ENCODE results near the gene PRKAR1A.

PRKAR1A gene

GRCh38 chr17:68600067-68600930 lies 88.1 kb downstream of the PRKAR1A start:
- no peak for DNase-seq (ENCODE audit: low read depth in 2 of 2)

Measured in stimulated activated CD4-positive, alpha-beta T cell treated with anti-CD3 and anti-CD28 coated beads, Interleukin-4, amount 100 ng/mL, for 48 hours (primary cell).